D341Med (cell line): Measurements from ENCODE around the gene HAND1.

Experiments
- DNase-seq: peaks from one replicate; pipeline ENCODE4 v3.0.0; 2012; ENCODE audit warnings: low spot score

Gene HAND1

GRCh38 chr5:154505567-154505966, 27.5 kb upstream of the HAND1 start:
- peak; percentile 49 for DNase-seq

- DNase-seq, result no peak
Observed at GRCh38 chr5:154503698-154504039, 25.6 kb upstream of the HAND1 start.

GRCh38 chr5:154502180-154502579, 24.2 kb upstream of the HAND1 start:
- no peak for DNase-seq

GRCh38 chr5:154501566-154501965, 23.5 kb upstream of the HAND1 start:
- no peak for DNase-seq

- no peak for DNase-seq
Observed at GRCh38 chr5:154498994-154499393, 21.0 kb upstream of the HAND1 start.

- DNase-seq, result no peak
Observed at GRCh38 chr5:154498591-154498990, 20.6 kb upstream of the HAND1 start.

GRCh38 chr5:154494036-154494435, 16.0 kb upstream of the HAND1 start:
- no peak for DNase-seq

GRCh38 chr5:154493274-154493673, 15.2 kb upstream of the HAND1 start:
- DNase-seq, result no peak

GRCh38 chr5:154491941-154492340, 13.9 kb upstream of the HAND1 start:
- no peak for DNase-seq

GRCh38 chr5:154487541-154487940, 9.5 kb upstream of the HAND1 start:
- no peak for DNase-seq

GRCh38 chr5:154486427-154486866, 8.4 kb upstream of the HAND1 start:
- no peak for DNase-seq

GRCh38 chr5:154485850-154486426, 7.9 kb upstream of the HAND1 start:
- DNase-seq, result no peak

- DNase-seq, result no peak
Observed at GRCh38 chr5:154485096-154485491, 7.1 kb upstream of the HAND1 start.

- no peak for DNase-seq
Observed at GRCh38 chr5:154484393-154485095, 6.5 kb upstream of the HAND1 start.

GRCh38 chr5:154483654-154484392, 5.8 kb upstream of the HAND1 start:
- DNase-seq, result no peak

GRCh38 chr5:154482528-154483449, 4.8 kb upstream of the HAND1 start:
- no peak for DNase-seq

GRCh38 chr5:154481584-154482381, 3.8 kb upstream of the HAND1 start:
- DNase-seq, result no peak

- DNase-seq, result no peak
Observed at GRCh38 chr5:154480847-154481246, 2.8 kb upstream of the HAND1 start.

GRCh38 chr5:154479944-154480750, 2.1 kb upstream of the HAND1 start:
- no peak for DNase-seq

GRCh38 chr5:154479160-154479943, 1.3 kb upstream of the HAND1 start:
- no peak for DNase-seq
